GM10847 (cell line): Measurements from ENCODE around the gene NLRP4.

Experiments
- POLR2A ChIP-seq: IDR thresholded peaks from 2 replicates; pipeline ENCODE4 v1.6.1; 2011; ENCODE audit not compliant: insufficient read length; ENCODE audit errors: extremely low read depth

Gene NLRP4

GRCh38 chr19:55858401-55858800 lies 22.1 kb downstream of the NLRP4 start:
- no peak for TF ChIP-seq POLR2A

DNA sequence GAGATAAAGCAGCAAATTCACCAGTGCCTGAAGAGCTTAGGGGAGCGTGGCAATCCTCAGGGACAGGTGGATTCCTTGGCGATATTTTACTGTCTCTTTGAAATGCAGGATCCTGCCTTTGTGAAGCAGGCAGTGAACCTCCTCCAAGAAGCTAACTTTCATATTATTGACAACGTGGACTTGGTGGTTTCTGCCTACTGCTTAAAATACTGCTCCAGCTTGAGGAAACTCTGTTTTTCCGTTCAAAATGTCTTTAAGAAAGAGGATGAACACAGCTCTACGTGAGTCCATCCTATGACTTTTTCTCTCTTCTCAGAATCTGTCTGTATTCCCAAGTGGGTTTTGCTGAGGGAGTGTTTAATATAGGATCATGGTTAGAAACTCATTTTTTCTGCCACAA lies 22.6 kb downstream of the NLRP4 start:
- no peak for TF ChIP-seq POLR2A

DNA sequence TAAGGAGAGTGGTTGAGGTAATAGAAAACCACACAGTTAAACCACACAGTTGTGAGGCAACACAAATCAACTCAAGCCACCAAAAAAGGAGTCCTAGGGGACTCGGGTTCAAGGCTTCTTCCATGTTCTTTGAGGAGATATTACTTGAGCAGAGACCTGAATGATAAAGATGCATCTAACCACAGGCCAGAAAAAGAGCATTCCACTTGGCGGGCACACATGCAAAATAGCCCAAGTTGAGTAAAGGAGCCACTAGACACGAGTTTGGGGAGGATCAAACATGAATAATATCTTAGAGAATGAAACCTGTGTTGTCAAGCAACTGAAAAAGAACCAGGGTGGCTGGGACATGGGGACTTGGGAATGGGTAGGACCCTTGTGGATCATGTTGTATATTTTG lies 30.2 kb downstream of the NLRP4 start:
- TF ChIP-seq POLR2A, result no peak

- TF ChIP-seq POLR2A, result no peak
Observed at GRCh38 chr19:55867101-55867500, 30.8 kb downstream of the NLRP4 start.

DNA sequence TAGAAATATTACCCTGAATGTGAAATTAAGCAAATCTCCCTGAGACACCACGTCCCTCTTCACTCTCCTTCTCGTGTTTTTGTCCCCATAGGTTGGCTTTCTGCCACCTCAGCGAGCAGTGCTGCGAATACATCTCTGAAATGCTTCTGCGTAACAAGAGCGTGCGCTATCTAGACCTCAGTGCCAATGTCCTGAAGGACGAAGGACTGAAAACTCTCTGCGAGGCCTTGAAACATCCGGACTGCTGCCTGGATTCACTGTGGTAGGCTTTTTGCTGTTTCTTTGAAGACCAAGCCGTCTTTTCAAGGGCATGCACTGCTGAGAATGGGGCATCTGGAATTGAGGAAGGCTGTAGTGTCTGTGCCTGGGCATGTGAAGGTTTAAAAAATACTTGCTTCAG lies 34.4 kb downstream of the NLRP4 start:
- TF ChIP-seq POLR2A, result no peak

- TF ChIP-seq POLR2A, result no peak
Observed at GRCh38 chr19:55877211-55877610, 40.9 kb downstream of the NLRP4 start.

- no peak for TF ChIP-seq POLR2A
Observed at GRCh38 chr19:55882626-55883025, 46.3 kb downstream of the NLRP4 start.

GRCh38 chr19:55898911-55899310 lies 62.6 kb downstream of the NLRP4 start:
- no peak for TF ChIP-seq POLR2A

DNA sequence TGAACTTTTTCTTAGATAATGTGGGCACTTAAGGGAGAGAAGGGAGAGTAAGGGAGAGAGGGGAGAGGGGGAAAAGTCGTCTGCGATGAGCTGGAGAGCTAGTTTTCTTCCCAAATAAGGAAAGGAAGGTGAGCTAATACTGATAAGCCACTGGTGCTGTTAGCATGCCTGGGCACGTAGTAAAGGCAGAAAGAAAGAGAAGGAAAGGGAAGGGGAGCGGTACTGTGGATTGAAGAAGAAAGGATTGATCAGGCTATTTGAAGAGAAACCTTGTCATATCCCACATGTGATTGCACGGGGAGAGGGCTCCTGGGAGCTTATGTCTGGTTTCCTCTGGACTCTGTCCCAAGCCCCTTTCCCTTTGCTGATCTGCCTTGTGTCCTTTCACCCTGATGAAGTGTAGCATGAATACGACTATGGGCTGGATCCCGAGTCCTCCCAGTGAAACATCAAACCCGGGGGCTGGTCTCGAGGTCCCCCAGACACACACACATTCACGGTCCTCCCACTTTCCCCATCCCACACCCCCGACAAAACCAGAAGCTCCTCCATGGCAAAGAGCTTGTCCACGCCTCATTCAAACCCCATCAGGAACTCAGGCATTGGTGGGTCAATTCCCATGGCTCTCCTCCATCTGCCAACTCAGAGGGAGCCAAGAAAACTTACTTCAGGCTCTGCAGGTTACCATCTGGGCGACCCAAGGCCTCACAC lies 65.2 kb downstream of the NLRP4 start:
- TF ChIP-seq POLR2A, result no peak

DNA sequence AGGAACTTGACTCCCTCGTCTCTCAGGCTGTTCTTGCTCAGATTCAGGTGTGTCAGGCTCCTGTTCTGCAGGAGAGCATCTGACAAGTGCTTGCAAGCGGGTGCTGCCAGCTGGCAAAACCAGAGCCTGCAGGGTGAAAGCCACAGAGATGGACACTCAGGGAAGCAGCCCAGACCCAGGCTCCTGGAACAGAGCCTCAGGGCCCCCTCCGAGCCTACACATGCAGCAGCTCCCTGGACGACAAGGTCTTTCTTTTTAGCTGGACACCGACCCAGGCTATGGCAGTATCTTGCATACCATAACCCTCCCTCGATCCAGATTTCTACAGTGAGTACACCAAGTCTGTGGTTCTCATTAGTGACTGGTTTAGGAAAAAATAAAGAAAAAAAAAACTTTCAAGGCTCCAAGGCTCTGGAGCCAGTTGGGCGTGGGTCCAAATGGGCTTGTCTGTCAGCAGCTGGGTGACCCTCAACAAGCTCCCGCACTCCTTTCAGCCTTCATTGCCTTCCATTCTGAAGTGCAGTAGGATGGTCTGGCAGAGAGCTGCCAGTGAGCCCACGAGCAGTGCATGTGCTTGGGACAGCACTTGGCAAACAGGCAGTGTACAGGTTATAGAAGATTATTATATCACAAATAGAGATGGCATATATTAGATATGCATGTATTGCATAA lies 65.9 kb downstream of the NLRP4 start:
- no peak for TF ChIP-seq POLR2A

- no peak for TF ChIP-seq POLR2A
Observed at GRCh38 chr19:55907286-55907685, 70.9 kb downstream of the NLRP4 start.

DNA sequence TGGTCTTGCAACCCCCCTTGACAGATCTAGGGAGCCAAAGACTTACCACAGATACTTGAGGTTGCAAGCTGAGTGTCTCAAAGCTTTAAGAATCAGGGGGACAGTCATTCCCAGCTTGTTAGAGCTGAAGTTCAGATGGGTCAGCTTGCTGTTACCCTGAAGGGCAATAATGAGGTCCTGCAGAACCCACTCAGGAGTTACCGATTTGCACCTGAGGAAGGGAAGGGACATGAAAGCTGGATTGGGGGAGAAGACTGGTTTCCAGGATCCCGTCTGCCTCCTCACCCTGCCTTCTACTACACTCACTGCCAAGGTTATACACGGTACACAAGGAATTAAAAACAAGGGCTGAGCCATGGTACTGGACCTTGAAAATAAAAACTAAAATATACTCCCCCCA lies 71.4 kb downstream of the NLRP4 start:
- no peak for TF ChIP-seq POLR2A

GRCh38 chr19:55909801-55910200 lies 73.5 kb downstream of the NLRP4 start:
- no peak for TF ChIP-seq POLR2A

GRCh38 chr19:55912916-55913315 lies 76.6 kb downstream of the NLRP4 start:
- no peak for TF ChIP-seq POLR2A

- TF ChIP-seq POLR2A, result no peak
Observed at GRCh38 chr19:55913643-55914268, 77.4 kb downstream of the NLRP4 start.

- TF ChIP-seq POLR2A, result no peak
Observed at GRCh38 chr19:55923556-55923955, 87.2 kb downstream of the NLRP4 start.
